ENCODE data around the gene FUBP1. TPM values are rescaled to one million over a fixed set of nuclear protein-coding genes. Genes with fewer than 3 reads are reported as not detected.

The FUBP1 gene
- total RNA-seq, 1 experiment from 2014 or later: 271 TPM

DNA sequence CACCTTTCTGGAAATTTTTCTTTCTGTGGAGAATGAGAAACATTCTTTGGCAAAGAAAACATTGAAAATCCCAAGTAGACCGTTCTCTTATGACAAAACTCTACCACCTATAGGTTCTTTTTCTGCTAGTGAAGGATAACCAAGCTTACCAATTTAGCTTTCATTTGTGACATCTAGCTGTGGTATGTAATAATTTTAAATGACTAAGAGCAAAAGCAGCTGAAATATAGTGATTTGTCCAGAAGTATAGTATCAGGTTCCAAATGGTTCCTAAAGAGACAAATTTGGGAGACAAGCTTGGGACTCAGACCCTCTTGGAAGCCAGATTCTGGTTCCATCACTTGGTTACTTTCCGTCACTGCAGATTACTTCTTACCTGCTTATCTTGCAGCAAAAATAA is 24.4 kb downstream of the FUBP1 start:
- Mint-ChIP-seq H3K27me3 (ENCODE audit: low read depth) (no peaks in the 10 kb centered on the region), H3K36me3 (ENCODE audit: insufficient read depth in 1 of 3, low read depth in 3 of 3) (peaks cover 37 to 85% (median 81%) of the 10 kb centered on the region in 3 experiments; a peak in 6 of 7 replicates), H3K27ac (no peak overlapping the region), H3K4me3 (no peak overlapping the region), H3K4me1 (no peaks in the 10 kb centered on the region), H3K9me3 (no peaks in the 10 kb centered on the region)
- no peaks in the 10 kb centered on the region for H3K9me3 ChIP-seq (ENCODE audit: control insufficient read depth, low read depth, low read length)
- no peak overlapping the region for H2BK120ac ChIP-seq (ENCODE audit: low read depth, low read length, poor library complexity, severe bottlenecking)
- H4K91ac ChIP-seq (ENCODE audit: insufficient read length, low read depth, low read length): no peak overlapping the region
- H3K27ac ChIP-seq (ENCODE audit: insufficient read length, low read depth, low read length): no peak overlapping the region
- no peak overlapping the region for H3K9ac ChIP-seq (ENCODE audit: extremely low read depth, insufficient read length, low read length)
- no peak overlapping the region for H2BK15ac ChIP-seq (ENCODE audit: low read depth, low read length)
- no peak overlapping the region for H4K5ac ChIP-seq (ENCODE audit: insufficient read length, low read depth, low read length)
- no peaks in the 10 kb centered on the region for H3K79me2 ChIP-seq (ENCODE audit: insufficient read depth, low read length)
- H2AK5ac ChIP-seq (ENCODE audit: insufficient read length, low read length): no peak overlapping the region
- H3K14ac ChIP-seq (ENCODE audit: insufficient read depth, low read length): no peak overlapping the region
- H2BK5ac ChIP-seq (ENCODE audit: insufficient read length, low read length): no peak overlapping the region
- H3K23me2 ChIP-seq (ENCODE audit: insufficient read length, low read depth, low read length, poor library complexity, severe bottlenecking): no peaks in the 10 kb centered on the region
- H4K8ac ChIP-seq (replicated peaks; ENCODE audit: insufficient read length, low read depth, low read length): no peak overlapping the region
- H3K56ac ChIP-seq (ENCODE audit: insufficient read length, low read depth, low read length): no peak overlapping the region
- H3K27me3 ChIP-seq (ENCODE audit: insufficient read depth, low read length): no peaks in the 10 kb centered on the region
- no peaks in the 10 kb centered on the region for H3K79me1 ChIP-seq (ENCODE audit: insufficient read depth, low read depth, low read length, poor library complexity, severe bottlenecking)
- no peak overlapping the region for H2AFZ ChIP-seq (ENCODE audit: low read length)
- no peak overlapping the region for H3K4ac ChIP-seq (ENCODE audit: low read depth, low read length)
- TF ChIP-seq, protein P1, sequence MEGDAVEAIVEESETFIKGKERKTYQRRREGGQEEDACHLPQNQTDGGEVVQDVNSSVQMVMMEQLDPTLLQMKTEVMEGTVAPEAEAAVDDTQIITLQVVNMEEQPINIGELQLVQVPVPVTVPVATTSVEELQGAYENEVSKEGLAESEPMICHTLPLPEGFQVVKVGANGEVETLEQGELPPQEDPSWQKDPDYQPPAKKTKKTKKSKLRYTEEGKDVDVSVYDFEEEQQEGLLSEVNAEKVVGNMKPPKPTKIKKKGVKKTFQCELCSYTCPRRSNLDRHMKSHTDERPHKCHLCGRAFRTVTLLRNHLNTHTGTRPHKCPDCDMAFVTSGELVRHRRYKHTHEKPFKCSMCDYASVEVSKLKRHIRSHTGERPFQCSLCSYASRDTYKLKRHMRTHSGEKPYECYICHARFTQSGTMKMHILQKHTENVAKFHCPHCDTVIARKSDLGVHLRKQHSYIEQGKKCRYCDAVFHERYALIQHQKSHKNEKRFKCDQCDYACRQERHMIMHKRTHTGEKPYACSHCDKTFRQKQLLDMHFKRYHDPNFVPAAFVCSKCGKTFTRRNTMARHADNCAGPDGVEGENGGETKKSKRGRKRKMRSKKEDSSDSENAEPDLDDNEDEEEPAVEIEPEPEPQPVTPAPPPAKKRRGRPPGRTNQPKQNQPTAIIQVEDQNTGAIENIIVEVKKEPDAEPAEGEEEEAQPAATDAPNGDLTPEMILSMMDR (conservative IDR thresholded peaks at IDR 0.05): no peak
- H4K20me1 ChIP-seq (ENCODE audit: control insufficient read depth, insufficient read depth, insufficient read length): no peaks in the 10 kb centered on the region
- H3K4me1 ChIP-seq (ENCODE audit: insufficient read depth, low read length): no peaks in the 10 kb centered on the region
- H3T11ph ChIP-seq (ENCODE audit: low read length): no peak overlapping the region
- no peak overlapping the region for H3K18ac ChIP-seq (ENCODE audit: insufficient read length, low read depth, low read length)
- H2BK12ac ChIP-seq (ENCODE audit: insufficient read length, low read depth, low read length): no peak overlapping the region
- no peak overlapping the region for H3K4me2 ChIP-seq (ENCODE audit: insufficient read depth, insufficient read length, low read length)
- no peak overlapping the region for H3K23ac ChIP-seq (ENCODE audit: insufficient read length, low read depth, low read length)
- H2BK20ac ChIP-seq (ENCODE audit: low read depth, low read length, poor library complexity, severe bottlenecking): no peak overlapping the region
- no CpG with 5 or more reads among the region's 2 CpGs for WGBS (ENCODE audit: extremely low coverage, insufficient read length, low lambda C conversion rate)
- no peak for DNase-seq

All from H9 (cell line).